ENCODE measurements around the gene CABP1. TPM values are rescaled to one million over a fixed set of nuclear protein-coding genes. Genes with fewer than 3 reads are reported as not detected.

CABP1 gene
- total and polyA plus RNA-seq, 2 of the 13 experiments (the other 11 are each of a cell fraction or from before 2014, with no cell fraction given) = not detected

DNA sequence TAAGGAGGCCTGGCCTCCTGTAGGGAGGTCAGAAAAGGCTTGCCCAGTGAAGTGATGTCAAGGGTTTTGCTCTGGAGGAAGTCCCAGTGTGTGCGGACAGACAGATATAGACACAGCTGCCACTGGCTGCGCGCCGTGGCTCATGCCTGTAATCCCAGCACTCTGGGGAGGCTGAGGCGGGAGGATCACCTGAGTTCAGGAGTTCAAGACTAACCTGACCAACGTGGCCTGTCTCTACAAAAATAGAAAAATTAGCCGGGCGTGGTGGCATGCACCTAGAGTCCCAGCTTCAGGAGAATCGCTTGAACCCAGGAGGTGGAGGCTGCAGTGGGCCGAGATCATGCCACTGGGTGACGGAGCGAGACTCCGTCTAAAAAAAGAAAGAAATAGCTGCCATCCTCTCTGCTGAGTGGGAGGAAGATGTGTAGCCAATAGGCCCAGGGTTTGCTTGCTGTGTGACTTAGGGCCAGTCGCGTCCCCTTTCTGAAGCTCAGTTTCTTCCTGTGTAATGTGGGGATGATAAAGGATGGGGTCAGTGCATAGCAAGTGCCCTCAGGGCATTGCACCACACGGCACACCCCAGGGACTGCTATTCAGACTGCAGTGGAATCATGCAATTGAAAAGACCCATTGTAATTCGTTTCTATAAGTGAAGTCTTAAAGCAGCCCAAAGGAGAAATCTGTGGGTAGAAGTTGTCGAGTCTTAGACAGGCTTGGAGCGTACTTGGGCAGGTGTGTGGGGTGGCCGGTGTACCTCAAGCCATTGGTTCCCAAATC, 27.9 kb downstream of the CABP1 start (continued):
- TF ChIP-seq, protein P1, sequence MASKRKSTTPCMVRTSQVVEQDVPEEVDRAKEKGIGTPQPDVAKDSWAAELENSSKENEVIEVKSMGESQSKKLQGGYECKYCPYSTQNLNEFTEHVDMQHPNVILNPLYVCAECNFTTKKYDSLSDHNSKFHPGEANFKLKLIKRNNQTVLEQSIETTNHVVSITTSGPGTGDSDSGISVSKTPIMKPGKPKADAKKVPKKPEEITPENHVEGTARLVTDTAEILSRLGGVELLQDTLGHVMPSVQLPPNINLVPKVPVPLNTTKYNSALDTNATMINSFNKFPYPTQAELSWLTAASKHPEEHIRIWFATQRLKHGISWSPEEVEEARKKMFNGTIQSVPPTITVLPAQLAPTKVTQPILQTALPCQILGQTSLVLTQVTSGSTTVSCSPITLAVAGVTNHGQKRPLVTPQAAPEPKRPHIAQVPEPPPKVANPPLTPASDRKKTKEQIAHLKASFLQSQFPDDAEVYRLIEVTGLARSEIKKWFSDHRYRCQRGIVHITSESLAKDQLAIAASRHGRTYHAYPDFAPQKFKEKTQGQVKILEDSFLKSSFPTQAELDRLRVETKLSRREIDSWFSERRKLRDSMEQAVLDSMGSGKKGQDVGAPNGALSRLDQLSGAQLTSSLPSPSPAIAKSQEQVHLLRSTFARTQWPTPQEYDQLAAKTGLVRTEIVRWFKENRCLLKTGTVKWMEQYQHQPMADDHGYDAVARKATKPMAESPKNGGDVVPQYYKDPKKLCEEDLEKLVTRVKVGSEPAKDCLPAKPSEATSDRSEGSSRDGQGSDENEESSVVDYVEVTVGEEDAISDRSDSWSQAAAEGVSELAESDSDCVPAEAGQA (IDR thresholded peaks at IDR 0.05; ENCODE audit: low read depth) = no peak
- TF ChIP-seq, protein P1 (CRISPR knock-in tag; IDR thresholded peaks at IDR 0.05; ENCODE audit: borderline replicate concordance) = no peak
- no peak for TF ChIP-seq EP300 (IDR thresholded peaks at IDR 0.05; ENCODE audit: low read depth in 2 of 2, low read length in 2 of 2)
- no peak for TF ChIP-seq EP300 (CRISPR knock-in tag; IDR thresholded peaks at IDR 0.05; ENCODE audit: borderline replicate concordance)
- no peak for TF ChIP-seq ZNF598 (CRISPR knock-in tag; IDR thresholded peaks at IDR 0.05; ENCODE audit: borderline replicate concordance)
- TF ChIP-seq ZNF550 (CRISPR knock-in tag; IDR thresholded peaks at IDR 0.05; ENCODE audit: borderline replicate concordance) = no peak
- TF ChIP-seq, protein P2, sequence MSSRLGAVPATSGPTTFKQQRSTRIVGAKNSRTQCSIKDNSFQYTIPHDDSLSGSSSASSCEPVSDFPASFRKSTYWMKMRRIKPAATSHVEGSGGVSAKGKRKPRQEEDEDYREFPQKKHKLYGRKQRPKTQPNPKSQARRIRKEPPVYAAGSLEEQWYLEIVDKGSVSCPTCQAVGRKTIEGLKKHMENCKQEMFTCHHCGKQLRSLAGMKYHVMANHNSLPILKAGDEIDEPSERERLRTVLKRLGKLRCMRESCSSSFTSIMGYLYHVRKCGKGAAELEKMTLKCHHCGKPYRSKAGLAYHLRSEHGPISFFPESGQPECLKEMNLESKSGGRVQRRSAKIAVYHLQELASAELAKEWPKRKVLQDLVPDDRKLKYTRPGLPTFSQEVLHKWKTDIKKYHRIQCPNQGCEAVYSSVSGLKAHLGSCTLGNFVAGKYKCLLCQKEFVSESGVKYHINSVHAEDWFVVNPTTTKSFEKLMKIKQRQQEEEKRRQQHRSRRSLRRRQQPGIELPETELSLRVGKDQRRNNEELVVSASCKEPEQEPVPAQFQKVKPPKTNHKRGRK (CRISPR knock-in tag; IDR thresholded peaks at IDR 0.05) = no peak
- TF ChIP-seq, protein P3, sequence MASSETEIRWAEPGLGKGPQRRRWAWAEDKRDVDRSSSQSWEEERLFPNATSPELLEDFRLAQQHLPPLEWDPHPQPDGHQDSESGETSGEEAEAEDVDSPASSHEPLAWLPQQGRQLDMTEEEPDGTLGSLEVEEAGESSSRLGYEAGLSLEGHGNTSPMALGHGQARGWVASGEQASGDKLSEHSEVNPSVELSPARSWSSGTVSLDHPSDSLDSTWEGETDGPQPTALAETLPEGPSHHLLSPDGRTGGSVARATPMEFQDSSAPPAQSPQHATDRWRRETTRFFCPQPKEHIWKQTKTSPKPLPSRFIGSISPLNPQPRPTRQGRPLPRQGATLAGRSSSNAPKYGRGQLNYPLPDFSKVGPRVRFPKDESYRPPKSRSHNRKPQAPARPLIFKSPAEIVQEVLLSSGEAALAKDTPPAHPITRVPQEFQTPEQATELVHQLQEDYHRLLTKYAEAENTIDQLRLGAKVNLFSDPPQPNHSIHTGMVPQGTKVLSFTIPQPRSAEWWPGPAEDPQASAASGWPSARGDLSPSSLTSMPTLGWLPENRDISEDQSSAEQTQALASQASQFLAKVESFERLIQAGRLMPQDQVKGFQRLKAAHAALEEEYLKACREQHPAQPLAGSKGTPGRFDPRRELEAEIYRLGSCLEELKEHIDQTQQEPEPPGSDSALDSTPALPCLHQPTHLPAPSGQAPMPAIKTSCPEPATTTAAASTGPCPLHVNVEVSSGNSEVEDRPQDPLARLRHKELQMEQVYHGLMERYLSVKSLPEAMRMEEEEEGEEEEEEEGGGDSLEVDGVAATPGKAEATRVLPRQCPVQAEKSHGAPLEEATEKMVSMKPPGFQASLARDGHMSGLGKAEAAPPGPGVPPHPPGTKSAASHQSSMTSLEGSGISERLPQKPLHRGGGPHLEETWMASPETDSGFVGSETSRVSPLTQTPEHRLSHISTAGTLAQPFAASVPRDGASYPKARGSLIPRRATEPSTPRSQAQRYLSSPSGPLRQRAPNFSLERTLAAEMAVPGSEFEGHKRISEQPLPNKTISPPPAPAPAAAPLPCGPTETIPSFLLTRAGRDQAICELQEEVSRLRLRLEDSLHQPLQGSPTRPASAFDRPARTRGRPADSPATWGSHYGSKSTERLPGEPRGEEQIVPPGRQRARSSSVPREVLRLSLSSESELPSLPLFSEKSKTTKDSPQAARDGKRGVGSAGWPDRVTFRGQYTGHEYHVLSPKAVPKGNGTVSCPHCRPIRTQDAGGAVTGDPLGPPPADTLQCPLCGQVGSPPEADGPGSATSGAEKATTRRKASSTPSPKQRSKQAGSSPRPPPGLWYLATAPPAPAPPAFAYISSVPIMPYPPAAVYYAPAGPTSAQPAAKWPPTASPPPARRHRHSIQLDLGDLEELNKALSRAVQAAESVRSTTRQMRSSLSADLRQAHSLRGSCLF (CRISPR knock-in tag; IDR thresholded peaks at IDR 0.05; ENCODE audit: borderline replicate concordance) = no peak
- no peak for TF ChIP-seq HOXA3 (CRISPR knock-in tag; IDR thresholded peaks at IDR 0.05)
- TF ChIP-seq ARNTL (CRISPR knock-in tag; IDR thresholded peaks at IDR 0.05) = no peak
